ENCODE data around the gene BOK. TPM values are rescaled to one million over a fixed set of nuclear protein-coding genes. Genes with fewer than 3 reads are reported as not detected.

BOK gene
- total RNA-seq, 1 experiment from 2014 or later = 41.5 TPM

- Histone ChIP-seq H3K27ac (ENCODE audit: low read depth, low read length) (no peak overlapping the region), H3K9me2 (ENCODE audit: insufficient read depth) (no peaks in the 10 kb centered on the region), H3K9me3 (ENCODE audit: control insufficient read depth in 1 of 2, insufficient read depth in 1 of 2, low read depth in 1 of 2, low read length in 2 of 2) (no peaks in the 10 kb centered on the region), H3K27me3 (ENCODE audit: insufficient read depth, low read length) (no peaks in the 10 kb centered on the region), H3K79me2 (ENCODE audit: insufficient read depth, low read length) (no peaks in the 10 kb centered on the region), H3K4me1 (ENCODE audit: control insufficient read depth in 1 of 2, insufficient read depth in 2 of 2, low read length in 2 of 2) (no peaks in the 10 kb centered on the region), H3K36me3 (ENCODE audit: control insufficient read depth in 1 of 2, insufficient read depth in 2 of 2, low read length in 2 of 2) (no peaks in the 10 kb centered on the region), H3K4me3 (replicated peaks in 1 of 2; ENCODE audit: low read depth in 1 of 2, low read length in 2 of 2) (no peak overlapping the region), H3K4me2 (ENCODE audit: low read length) (no peak overlapping the region), H3K9ac (ENCODE audit: low read length) (no peak overlapping the region), H4K20me1 (ENCODE audit: insufficient read depth) (no peaks in the 10 kb centered on the region), H2AFZ (ENCODE audit: low read depth, low read length, poor library complexity, severe bottlenecking) (no peak overlapping the region)
- no peak for TF ChIP-seq ATF3 (IDR thresholded peaks at IDR 0.05)
- no peak for TF ChIP-seq POLR2AphosphoS5 (IDR thresholded peaks at IDR 0.05; ENCODE audit: low read depth, low read length)
- TF ChIP-seq ZFX (IDR thresholded peaks at IDR 0.05) = no peak
- no peak for TF ChIP-seq CTCF (IDR thresholded peaks at IDR 0.05 in 2 of 3, conservative IDR thresholded peaks at IDR 0.05 in 1 of 3; ENCODE audit: borderline replicate concordance in 1 of 3, insufficient read depth in 1 of 3, low read depth in 2 of 3, low read length in 2 of 3)
- no peak for TF ChIP-seq ZNF274 (IDR thresholded peaks at IDR 0.05; ENCODE audit: low read depth, low read length)
- no peak for TF ChIP-seq CEBPB (IDR thresholded peaks at IDR 0.05; ENCODE audit: low read depth)
- no peak for TF ChIP-seq REST (IDR thresholded peaks at IDR 0.05; ENCODE audit: low read depth)
- TF ChIP-seq POLR2A (IDR thresholded peaks at IDR 0.05; ENCODE audit: borderline replicate concordance, extremely low read depth, insufficient read depth, insufficient read length) = no peak
- no peak for TF ChIP-seq MAX (IDR thresholded peaks at IDR 0.05)
- no peak for TF ChIP-seq SRF (IDR thresholded peaks at IDR 0.05; ENCODE audit: low read depth)
- no peak for TF ChIP-seq SIN3A (IDR thresholded peaks at IDR 0.05; ENCODE audit: low read depth)
- TF ChIP-seq EZH2phosphoT487 (IDR thresholded peaks at IDR 0.05; ENCODE audit: borderline replicate concordance) = no peak
- TF ChIP-seq RAD21 (IDR thresholded peaks at IDR 0.05; ENCODE audit: low read depth) = no peak
- ATAC-seq (no peak; the same call in 1 of the 2 replicates), DNase-seq (ENCODE audit: low read depth, low spot score) (no peak)
- CTCF ChIA-PET = no interaction called here
- intact Hi-C loops (cut with micrococcal nuclease) = no loop called here
- RAD21 ChIA-PET (ENCODE audit: low non-redundant PET in 1 of 2, low total read pairs in 2 of 2, uncharacterized antibody in 2 of 2, unreplicated experiment in 2 of 2) = no interaction called here
- no TSS peak for BruUV-seq (replicated peaks)
- POLR2A ChIA-PET = no interaction called here
Observed at GRCh38 chr2:241532733-241533601, 25.6 kb upstream of the BOK start.

Data from HCT116 (cell line).